Pancreas (tissue), 10 donors: ENCODE results near the gene CRYGN. TPM values are rescaled to one million over a fixed set of nuclear protein-coding genes. Genes with fewer than 3 reads are reported as not detected.

ENCODE experiments used
- ATAC-seq, 4 donors: fragments of 200-7000 bp; cut with Tn5 transposase; one replicate each; pipeline versions ENCODE4 v1.8.0 to v1.9.1; 2020; ENCODE audit warnings: mild to moderate bottlenecking in 4 of 4, moderate library complexity in 4 of 4
- DNase-seq, 6 donors: peaks; one replicate each; pipeline ENCODE4 v3.0.0-alpha.2; 2020
- FAIRE-seq: peaks from 2 replicates; lab custom pipeline; 2012; peaks lifted over from hg19 to GRCh38; lab: Jason Lieb, UNC
- H3K27ac ChIP-seq, 4 donors: fragments of 200-600 bp; sonication (generic); 1 replicate in 3 of 4; 2 replicates in 1 of 4; pipeline versions ENCODE4 v1.5.0 to v1.8.0; 2020
- H3K27me3 ChIP-seq, 4 donors: fragments of 200-600 bp; one replicate each; pipeline ENCODE4 v1.8.0; 2021
- H3K36me3 ChIP-seq, 3 donors: fragments of 200-600 bp; sonication (generic) in 1 of 3; one replicate each; pipeline versions ENCODE4 v1.5.0 to v1.8.0; 2020 to 2021
- H3K4me1 ChIP-seq, 3 donors: fragments of 200-600 bp; one replicate each; pipeline ENCODE4 v1.8.0; 2021
- H3K4me3 ChIP-seq, 4 donors: fragments of 200-600 bp; sonication (generic) in 2 of 4; one replicate each; pipeline versions ENCODE4 v1.5.0 to v1.8.0; 2020 to 2021
- H3K9me3 ChIP-seq, 4 donors: fragments of 200-600 bp; one replicate each; pipeline ENCODE4 v1.8.0; 2021
- CTCF ChIP-seq, 4 donors: fragments of 200-600 bp; sonication (generic) in 3 of 4; IDR thresholded peaks; one replicate each; pipeline versions ENCODE4 v1.5.0 to v1.8.0; 2021; ENCODE audit warnings: antibody characterized with exemption in 4 of 4
- WGBS, 2 donors: extraction: QIAGEN DNeasy Blood & Tissue Kit; methylation state at CpG; one replicate each; pipeline ENCODE4 v1.1.7; 2013; 5-methylcytosine and 5-hydroxymethylcytosine counted together
- intact Hi-C, 3 donors: fragments of 100-400 bp; cut with DNase I; formaldehyde crosslinking; loops; one replicate each; pipeline versions ENCODE4 v1.11.1 to v1.14.2; 2022
- polyA plus RNA-seq, 2 donors: library from polyadenylated mRNA; stranded (reverse); fragments of 200-250 nt; gene quantifications; one replicate each; pipeline ENCODE4 v1.2.3, GENCODE V29; 2013
- total RNA-seq, 6 donors: library from RNA; stranded (reverse); fragmentation: NEBNext Ultra II Directional in 4 of 6; extraction: Animal tissue kit (Norgen Biotek cat#: 25700) in 4 of 6; gene quantifications; one replicate each; pipeline versions ENCODE4 v1.2.1 to v1.2.4, GENCODE V29; 2021 to 2023
- donor health status: healthy with polysubstance abuse.
- donor health status: DM: no; HTN: no; CAD: no; lungs with moderate emphysema.
- donor health status: DM: no; HTN: no; CAD: no.
- donor health status: control.
- donor health status: control.
- donor health status: Bipolar disorder and iron deficiency.
- donor health status: DM: yes; HTN: yes; CAD: no.
- donor health status: DM: no; HTN: no; CAD: no.
- donor health status: DM: no; HTN: no; CAD: no.
- donor health status: DM: yes; HTN: yes; CAD: no.

The CRYGN gene
- total and polyA plus RNA-seq, 8 donors: 0.07 to 0.18 (median 0.08) TPM; not detected in 4

GRCh38 chr7:151426904-151427704, 12.8 kb downstream of the CRYGN start:
- Histone ChIP-seq H3K27me3 (no peaks in the 10 kb centered on the region), H3K4me3 (no peak overlapping the region), H3K27ac (no peak overlapping the region), H3K9me3 (no peaks in the 10 kb centered on the region), H3K4me1 (peaks cover 0 to 12% (median 0%) of the 10 kb centered on the region in 3 donors), H3K36me3 (no peaks in the 10 kb centered on the region)
- no peak for FAIRE-seq
- 82 to 86% methylated on average over 22 to 23 of the region's 23 CpGs for WGBS, 2 donors
- TF ChIP-seq CTCF (IDR thresholded peaks at IDR 0.05): no peak
- intact Hi-C loops: no loop called here
- peak in 1 of 6 donors; percentile 48 for DNase-seq
- no peak for ATAC-seq

- FAIRE-seq (no peak), DNase-seq (peak in 1 of 6 donors; percentile 28), ATAC-seq (peak in 2 of 4 donors; percentile 6 to 9)
- H3K4me3 ChIP-seq: no peak overlapping the region
- H3K9me3 ChIP-seq: no peaks in the 10 kb centered on the region
- H3K27ac ChIP-seq: peak overlapping the region in 1 of 4 donors; percentile 10
- 67 to 71% methylated on average over 14 of the region's 14 CpGs for WGBS, 2 donors
- intact Hi-C loops: no loop called here
- no peaks in the 10 kb centered on the region for H3K27me3 ChIP-seq
- H3K36me3 ChIP-seq: no peaks in the 10 kb centered on the region
- H3K4me1 ChIP-seq: peaks cover 0 to 12% (median 0%) of the 10 kb centered on the region in 3 donors
- TF ChIP-seq CTCF (IDR thresholded peaks at IDR 0.05): no peak
These were observed 13.5 kb downstream of the CRYGN start for GRCh38 chr7:151426441-151426903.

GRCh38 chr7:151425670-151426440, 14.1 kb downstream of the CRYGN start:
- peak overlapping the region in 1 of 4 donors; percentile 10 for H3K27ac ChIP-seq
- WGBS, 2 donors: 76 to 77% methylated on average over 7 of the region's 7 CpGs

GRCh38 chr7:151424799-151425198, 15.1 kb downstream of the CRYGN start:
- Histone ChIP-seq H3K27ac (no peak overlapping the region), H3K27me3 (no peaks in the 10 kb centered on the region), H3K9me3 (no peaks in the 10 kb centered on the region), H3K4me1 (peaks cover 0 to 6% (median 0%) of the 10 kb centered on the region in 3 donors), H3K36me3 (no peaks in the 10 kb centered on the region), H3K4me3 (no peak overlapping the region)
- peak in 1 of 6 donors; percentile 1 for DNase-seq
- intact Hi-C loops: no loop called here
- no peak for ATAC-seq
- WGBS, 2 donors: 82 to 85% methylated on average over 5 of the region's 5 CpGs
- no peak for TF ChIP-seq CTCF (IDR thresholded peaks at IDR 0.05)
- no peak for FAIRE-seq

More at GRCh38 chr7:151425670-151426440, 14.1 kb downstream of the CRYGN start:
- H3K4me3 ChIP-seq: no peak overlapping the region
- no peak for FAIRE-seq
- no peaks in the 10 kb centered on the region for H3K36me3 ChIP-seq
- no peaks in the 10 kb centered on the region for H3K27me3 ChIP-seq
- no peak for TF ChIP-seq CTCF (IDR thresholded peaks at IDR 0.05)
- peak in 1 of 4 donors; percentile 21 for ATAC-seq
- intact Hi-C loops: no loop called here
- peak in 1 of 6 donors; percentile 8 for DNase-seq
- H3K4me1 ChIP-seq: peaks cover 0 to 12% (median 0%) of the 10 kb centered on the region in 3 donors
- no peaks in the 10 kb centered on the region for H3K9me3 ChIP-seq
